Endothelial cell of umbilical vein (primary cell): ENCODE measurements around the gene FLG.

Source experiments
- CTCF ChIP-seq, 2 donors: IDR thresholded peaks; 1 replicate in 1 of 2; 2 replicates in 1 of 2; pipeline ENCODE4 v1.5.1; 2011; ENCODE audit warnings: low read length in 2 of 2, mild to moderate bottlenecking in 2 of 2, moderate library complexity in 2 of 2, control low read depth in 1 of 2, inconsistent platforms in 1 of 2, low read depth in 1 of 2; ENCODE audit not compliant: insufficient read depth in 1 of 2; ENCODE audit errors: extremely low read depth in 1 of 2
- JUN ChIP-seq: IDR thresholded peaks from 2 replicates; pipeline ENCODE4 v1.6.1; 2011; ENCODE audit warnings: borderline replicate concordance, low read depth; ENCODE audit not compliant: insufficient read length, insufficient read depth
- POLR2A ChIP-seq: IDR thresholded peaks from 2 replicates; pipeline ENCODE4 v1.6.1; 2012; ENCODE audit warnings: low read depth, mild to moderate bottlenecking, control low read depth, low read length
- POLR2AphosphoS5 ChIP-seq: IDR thresholded peaks from 2 replicates; pipeline ENCODE4 v1.6.1; 2012; ENCODE audit warnings: low read depth, mild to moderate bottlenecking, control low read depth, low read length, moderate library complexity; ENCODE audit not compliant: insufficient read depth

GRCh38 chr1:152349611-152350010, 24.6 kb upstream of the FLG start:
- TF ChIP-seq POLR2AphosphoS5 (no peak), POLR2A (no peak), CTCF (IDR thresholded peaks at IDR 0.05; ENCODE audit: extremely low read depth in 1 of 2, insufficient read depth in 1 of 2, low read depth in 1 of 2, low read length in 2 of 2) (no peak), JUN (no peak)
